Neural crest cell (in vitro differentiated cells): ENCODE measurements around the gene SLC6A5. TPM values are rescaled to one million over a fixed set of nuclear protein-coding genes. Genes with fewer than 3 reads are reported as not detected.

Experiments used
- DNase-seq: peaks from one replicate; pipeline ENCODE4 v3.0.0; 2021; ENCODE audit warnings: low read depth, mixed read lengths, low spot score
- H3K27ac Mint-ChIP-seq: one replicate; pipeline ENCODE4 v1.8.0; 2021; ENCODE audit warnings: mild to moderate bottlenecking, mixed read lengths; ENCODE audit not compliant: unreplicated experiment
- H3K27me3 Mint-ChIP-seq: 2 replicates; pipeline ENCODE4 v1.8.0; 2021; ENCODE audit warnings: low read depth, mild to moderate bottlenecking, mixed read lengths
- H3K36me3 Mint-ChIP-seq: 2 replicates; pipeline ENCODE4 v1.8.0; 2021; ENCODE audit warnings: low read depth, mild to moderate bottlenecking, mixed read lengths
- H3K4me1 Mint-ChIP-seq: 2 replicates; pipeline ENCODE4 v1.8.0; 2021; ENCODE audit warnings: mixed read lengths
- H3K4me3 Mint-ChIP-seq: one replicate; pipeline ENCODE4 v1.8.0; 2021; ENCODE audit warnings: mild to moderate bottlenecking, mixed read lengths
- H3K9me3 Mint-ChIP-seq: 2 replicates; pipeline ENCODE4 v1.8.0; 2021; ENCODE audit warnings: mixed read lengths
- CTCF ChIP-seq: fragments of 200-600 bp; sonication (generic); conservative IDR thresholded peaks from 2 replicates; pipeline ENCODE4 v1.5.0; 2021; ENCODE audit warnings: antibody characterized with exemption, mild to moderate bottlenecking
- total RNA-seq: library from RNA; stranded (reverse); gene quantifications from 2 replicates; pipeline ENCODE4 v1.2.1, GENCODE V29; 2021

The SLC6A5 gene
- total RNA-seq, 1 donor from 2014 or later, result 0.05 TPM

GRCh38 chr11:20604295-20604803, 4.9 kb downstream of the SLC6A5 start:
- Mint-ChIP-seq H3K4me1 (peaks cover 4% of the 10 kb centered on the region), H3K9me3 (peaks cover 2% of the 10 kb centered on the region), H3K27me3 (peaks cover 94% of the 10 kb centered on the region), H3K36me3 (no peaks in the 10 kb centered on the region), H3K27ac (no peak overlapping the region), H3K4me3 (no peak overlapping the region)
- TF ChIP-seq CTCF, result no peak
- DNase-seq, result no peak

GRCh38 chr11:20604864-20605601, 5.6 kb downstream of the SLC6A5 start:
- Mint-ChIP-seq H3K27me3 (peaks cover 89% of the 10 kb centered on the region), H3K4me1 (peaks cover 2% of the 10 kb centered on the region), H3K4me3 (no peak overlapping the region), H3K36me3 (no peaks in the 10 kb centered on the region), H3K9me3 (no peaks in the 10 kb centered on the region), H3K27ac (no peak overlapping the region)
- DNase-seq, result no peak
- TF ChIP-seq CTCF, result no peak

GRCh38 chr11:20605602-20606091, 6.2 kb downstream of the SLC6A5 start:
- DNase-seq, result no peak
- TF ChIP-seq CTCF, result no peak
- Mint-ChIP-seq H3K9me3 (no peaks in the 10 kb centered on the region), H3K27ac (no peak overlapping the region), H3K4me3 (no peak overlapping the region), H3K27me3 (peaks cover 89% of the 10 kb centered on the region), H3K36me3 (no peaks in the 10 kb centered on the region), H3K4me1 (peaks cover 7% of the 10 kb centered on the region)

GRCh38 chr11:20608934-20609333, 9.5 kb downstream of the SLC6A5 start:
- no peak overlapping the region for H3K4me3 Mint-ChIP-seq
- H3K9me3 Mint-ChIP-seq, result no peaks in the 10 kb centered on the region
- H3K4me1 Mint-ChIP-seq, result peaks cover 7% of the 10 kb centered on the region
- H3K27ac Mint-ChIP-seq, result no peak overlapping the region
- H3K36me3 Mint-ChIP-seq, result no peaks in the 10 kb centered on the region
- TF ChIP-seq CTCF, result no peak
- DNase-seq, result no peak
- peaks cover 88% of the 10 kb centered on the region for H3K27me3 Mint-ChIP-seq

GRCh38 chr11:20609727-20610707, 10.6 kb downstream of the SLC6A5 start:
- H3K27ac Mint-ChIP-seq, result no peak overlapping the region
- peaks cover 7% of the 10 kb centered on the region for H3K4me1 Mint-ChIP-seq
- H3K36me3 Mint-ChIP-seq, result no peaks in the 10 kb centered on the region
- no peak overlapping the region for H3K4me3 Mint-ChIP-seq
- TF ChIP-seq CTCF, result peak; percentile 93
- DNase-seq, result peak; percentile 93
- H3K9me3 Mint-ChIP-seq, result no peaks in the 10 kb centered on the region
- H3K27me3 Mint-ChIP-seq, result peaks cover 87% of the 10 kb centered on the region
